WERI-Rb-1 (cell line): ENCODE measurements around the gene HOXD3.

Experiments used
- DNase-seq: peaks from one replicate; pipeline ENCODE4 v3.0.0-alpha.2; 2020
- H3K27ac ChIP-seq: fragments of 250-450 bp; sonication (Bioruptor Pico); 2 replicates; pipeline ENCODE4 v1.5.1; 2020; ENCODE audit warnings: mild to moderate bottlenecking, moderate library complexity
- H3K27me3 ChIP-seq: fragments of 250-450 bp; sonication (Bioruptor Pico); 2 replicates; pipeline ENCODE4 v1.5.1; 2021; ENCODE audit warnings: mild to moderate bottlenecking, low read depth, moderate library complexity; ENCODE audit not compliant: insufficient read depth, severe bottlenecking
- H3K36me3 ChIP-seq: fragments of 250-450 bp; sonication (Bioruptor Pico); 2 replicates; pipeline ENCODE4 v1.5.1; 2020; ENCODE audit warnings: mild to moderate bottlenecking, moderate library complexity
- H3K4me3 ChIP-seq: 2 replicates; pipeline ENCODE4 v1.5.1; 2011; ENCODE audit warnings: low read depth, mild to moderate bottlenecking, control low read depth, low read length
- H3K9me3 ChIP-seq: fragments of 250-450 bp; sonication (Bioruptor Pico); 2 replicates; pipeline ENCODE4 v1.5.1; 2021; ENCODE audit warnings: mild to moderate bottlenecking, moderate library complexity; ENCODE audit not compliant: severe bottlenecking
- CTCF ChIP-seq: IDR thresholded peaks from 2 replicates; pipeline ENCODE4 v1.5.1; 2011; ENCODE audit warnings: low read depth, mild to moderate bottlenecking, control low read depth, inconsistent platforms, low read length

Gene HOXD3

GRCh38 chr2:176139661-176140512 is 17.2 kb upstream of the HOXD3 start:
- Histone ChIP-seq H3K27ac (no peak overlapping the region), H3K36me3 (no peaks in the 10 kb centered on the region), H3K9me3 (no peaks in the 10 kb centered on the region), H3K4me3 (peak overlapping the region; percentile 51), H3K27me3 (peaks cover 97% of the 10 kb centered on the region)
- no peak for DNase-seq
- TF ChIP-seq CTCF: no peak

GRCh38 chr2:176140513-176141317 is 16.4 kb upstream of the HOXD3 start:
- Histone ChIP-seq H3K27me3 (peaks cover 97% of the 10 kb centered on the region), H3K4me3 (peak overlapping the region; percentile 51), H3K9me3 (no peaks in the 10 kb centered on the region), H3K36me3 (no peaks in the 10 kb centered on the region), H3K27ac (peak overlapping the region; percentile 52)
- peak; percentile 86 for TF ChIP-seq CTCF
- DNase-seq: peak; percentile 74

- no peak overlapping the region for H3K27ac ChIP-seq
- H3K36me3 ChIP-seq: no peaks in the 10 kb centered on the region
- no peak overlapping the region for H3K4me3 ChIP-seq
- H3K27me3 ChIP-seq: peaks cover 97% of the 10 kb centered on the region
- H3K9me3 ChIP-seq: no peaks in the 10 kb centered on the region
- TF ChIP-seq CTCF: no peak
- no peak for DNase-seq
Observed at GRCh38 chr2:176142281-176142680, 14.8 kb upstream of the HOXD3 start.

GRCh38 chr2:176145085-176145969 is 11.8 kb upstream of the HOXD3 start:
- no peak for TF ChIP-seq CTCF
- Histone ChIP-seq H3K27me3 (peaks cover 96% of the 10 kb centered on the region), H3K27ac (no peak overlapping the region), H3K9me3 (peaks cover 4% of the 10 kb centered on the region), H3K4me3 (no peak overlapping the region), H3K36me3 (no peaks in the 10 kb centered on the region)
- DNase-seq: no peak

GRCh38 chr2:176146101-176146500 is 11.0 kb upstream of the HOXD3 start:
- H3K36me3 ChIP-seq: no peaks in the 10 kb centered on the region
- no peak overlapping the region for H3K27ac ChIP-seq
- peaks cover 4% of the 10 kb centered on the region for H3K9me3 ChIP-seq
- no peak overlapping the region for H3K4me3 ChIP-seq
- no peak for TF ChIP-seq CTCF
- DNase-seq: no peak
- H3K27me3 ChIP-seq: peaks cover 96% of the 10 kb centered on the region
